Small intestine (tissue), 7 donors: ENCODE results near the gene TMEM106C. TPM values are rescaled to one million over a fixed set of nuclear protein-coding genes. Genes with fewer than 3 reads are reported as not detected.

ENCODE experiments used
- DNase-seq, 2 donors: peaks; one replicate each; pipeline versions ENCODE4 v3.0.0 to v3.0.0-alpha.2; 2013
- FAIRE-seq: peaks from 2 replicates; lab custom pipeline; 2012; peaks lifted over from hg19 to GRCh38; lab: Jason Lieb, UNC
- H3K27ac ChIP-seq, 3 donors: one replicate each; pipeline ENCODE4 v1.5.1; 2013; ENCODE audit warnings: low read length in 2 of 3, mild to moderate bottlenecking in 2 of 3, control low read depth in 1 of 3, inconsistent platforms in 1 of 3, low read depth in 1 of 3, moderate library complexity in 1 of 3
- H3K27me3 ChIP-seq, 3 donors: one replicate each; pipeline ENCODE4 v1.6.1; 2013; ENCODE audit warnings: low read length in 3 of 3, inconsistent platforms in 1 of 3; ENCODE audit not compliant: control insufficient read depth in 3 of 3, insufficient read depth in 3 of 3
- H3K36me3 ChIP-seq, 3 donors: one replicate each; pipeline ENCODE4 v1.6.1; 2013; ENCODE audit warnings: low read length in 3 of 3, inconsistent platforms in 1 of 3, low read depth in 1 of 3, mild to moderate bottlenecking in 1 of 3, moderate library complexity in 1 of 3; ENCODE audit not compliant: control insufficient read depth in 3 of 3, insufficient read depth in 2 of 3
- H3K4me1 ChIP-seq, 3 donors: one replicate each; pipeline ENCODE4 v1.6.1; 2013; ENCODE audit warnings: low read length in 2 of 3, inconsistent platforms in 1 of 3, low read depth in 1 of 3, mild to moderate bottlenecking in 1 of 3, moderate library complexity in 1 of 3; ENCODE audit not compliant: control insufficient read depth in 3 of 3, insufficient read depth in 2 of 3
- H3K4me3 ChIP-seq, 3 donors: one replicate each; pipeline ENCODE4 v1.5.1; 2013; ENCODE audit warnings: low read length in 3 of 3, control low read depth in 1 of 3, inconsistent platforms in 1 of 3, low read depth in 1 of 3, mild to moderate bottlenecking in 1 of 3, moderate library complexity in 1 of 3
- H3K9me3 ChIP-seq, 2 donors: one replicate each; pipeline ENCODE4 v1.6.1; 2013; ENCODE audit warnings: low read depth in 1 of 2, low read length in 1 of 2; ENCODE audit not compliant: control insufficient read depth in 2 of 2, insufficient read depth in 1 of 2
- WGBS, 3 donors: extraction: QIAGEN DNeasy Blood & Tissue Kit; methylation state at CpG; one replicate each; pipeline ENCODE4 v1.1.7; 2013; 5-methylcytosine and 5-hydroxymethylcytosine counted together
- polyA plus RNA-seq, 4 donors: library from polyadenylated mRNA; stranded (reverse) in 3 of 4; unstranded in 1 of 4; fragments of 200-250 nt in 3 of 4; fragments of 120-200 nt in 1 of 4; gene quantifications; one replicate each; pipeline versions ENCODE4 v1.2.1 to v1.2.3, GENCODE V29; 2013
- donor health status: healthy with polysubstance abuse.
- donor health status: control.
- donor health status: control.
- donor health status: Bipolar disorder and iron deficiency.
- donor health status: healthy.

Gene TMEM106C
- polyA plus RNA-seq, 4 donors: 140 to 234 (median 177) TPM

DNA sequence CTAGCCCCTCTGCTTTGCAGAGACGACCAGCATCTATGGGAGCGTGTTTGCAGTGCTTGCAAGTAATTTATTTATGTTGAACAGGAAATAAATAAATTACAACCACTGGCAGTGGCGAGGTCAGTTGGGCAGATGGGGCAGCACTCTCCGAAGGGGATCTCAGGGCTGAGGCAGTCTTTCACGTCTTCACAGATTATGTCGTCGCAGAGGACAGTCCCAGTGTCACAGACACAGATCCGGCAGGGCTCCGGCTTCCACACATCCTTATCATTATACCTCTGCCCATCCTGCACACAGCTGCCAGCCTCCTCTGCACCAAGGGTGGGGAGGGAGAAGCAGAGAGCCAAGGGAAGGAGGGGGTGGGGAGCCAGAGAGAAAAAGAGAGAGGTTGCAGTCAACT is 36.4 kb downstream of the TMEM106C start:
- no peak for DNase-seq
- Histone ChIP-seq H3K27me3 (peaks cover 12 to 53% (median 18%) of the 10 kb centered on the region in 3 donors), H3K4me3 (no peak overlapping the region), H3K9me3 (no peaks in the 10 kb centered on the region), H3K36me3 (no peaks in the 10 kb centered on the region), H3K4me1 (peaks cover 2 to 39% (median 10%) of the 10 kb centered on the region in 3 donors), H3K27ac (no peak overlapping the region)
- no peak for FAIRE-seq
- WGBS, 3 donors: 73 to 86% (median 74%) methylated on average over 9 of the region's 9 CpGs

- H3K27ac ChIP-seq: no peak overlapping the region
- peak overlapping the region in 2 of 3 donors; percentile 46 for H3K4me3 ChIP-seq
- peak in 1 of 2 donors; percentile 68 for DNase-seq
- no peaks in the 10 kb centered on the region for H3K36me3 ChIP-seq
- no peaks in the 10 kb centered on the region for H3K9me3 ChIP-seq
- H3K27me3 ChIP-seq: peaks cover 19 to 64% (median 26%) of the 10 kb centered on the region in 3 donors
- 7 to 11% (median 8%) methylated on average over 18 of the region's 18 CpGs for WGBS, 3 donors
- no peak for FAIRE-seq
- peaks cover 2 to 42% (median 10%) of the 10 kb centered on the region in 3 donors for H3K4me1 ChIP-seq
These were observed 37.6 kb downstream of the TMEM106C start for GRCh38 chr12:48000878-48001504.

DNA sequence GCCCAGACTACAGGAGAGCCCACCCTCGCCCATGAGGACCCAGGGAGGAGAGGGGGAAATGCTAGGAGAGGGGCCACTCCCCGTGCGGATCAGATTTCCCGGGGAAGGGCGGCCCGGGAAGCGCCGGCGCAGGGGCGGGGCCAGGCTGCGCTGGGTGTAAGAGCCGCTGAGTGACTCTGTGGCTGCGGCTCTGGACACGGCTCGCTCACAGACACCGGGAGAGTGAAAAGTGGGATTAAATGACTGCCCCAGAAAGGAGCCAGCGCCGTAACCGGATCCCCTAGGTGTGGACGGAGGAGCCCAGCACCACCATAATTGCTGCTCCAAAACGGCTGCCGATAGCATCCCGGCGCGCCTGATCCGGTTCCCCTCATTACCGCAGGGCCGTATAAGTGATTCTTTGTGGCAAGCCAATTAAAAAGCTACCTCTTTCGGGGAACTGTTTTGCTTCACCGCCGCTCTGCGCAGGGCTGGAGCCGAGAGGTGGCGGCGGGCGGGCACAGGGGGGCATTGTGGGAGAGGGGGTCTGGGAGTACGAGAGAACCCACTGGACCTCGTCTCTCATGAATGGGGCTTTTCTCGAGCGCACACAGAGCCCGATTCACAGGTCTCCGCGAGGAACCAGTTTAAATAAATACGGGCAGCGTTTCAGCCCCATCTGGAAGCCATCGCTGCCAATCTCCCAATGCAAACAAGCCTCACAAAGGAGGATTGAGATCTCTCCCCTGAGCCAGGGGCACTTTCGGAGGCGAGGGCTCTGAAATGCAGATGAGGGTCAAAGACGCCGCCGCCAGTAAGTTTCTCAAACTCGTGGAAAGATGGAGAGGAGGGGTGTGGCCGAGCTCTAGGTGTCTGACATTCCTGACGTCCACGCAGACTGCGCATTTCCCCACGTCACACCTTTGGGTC is 38.4 kb downstream of the TMEM106C start:
- FAIRE-seq (no peak), DNase-seq (peak; percentile 51 to 75)
- H3K36me3 ChIP-seq: no peaks in the 10 kb centered on the region
- H3K9me3 ChIP-seq: no peaks in the 10 kb centered on the region
- H3K4me1 ChIP-seq: peaks cover 2 to 42% (median 10%) of the 10 kb centered on the region in 3 donors
- H3K27ac ChIP-seq: no peak overlapping the region
- WGBS, 3 donors: 0 to 2% (median 1%) methylated on average over 56 to 57 of the region's 57 CpGs
- H3K4me3 ChIP-seq: peak overlapping the region in 2 of 3 donors; percentile 46
- peaks cover 19 to 67% (median 26%) of the 10 kb centered on the region in 3 donors for H3K27me3 ChIP-seq

- FAIRE-seq (no peak), DNase-seq (no peak)
- Histone ChIP-seq H3K4me1 (peaks cover 2 to 42% (median 10%) of the 10 kb centered on the region in 3 donors), H3K27ac (no peak overlapping the region), H3K36me3 (no peaks in the 10 kb centered on the region), H3K4me3 (peak overlapping the region in 2 of 3 donors; percentile 9 to 46), H3K27me3 (peaks cover 19 to 67% (median 26%) of the 10 kb centered on the region in 3 donors), H3K9me3 (no peaks in the 10 kb centered on the region)
- WGBS, 3 donors: 2 to 8% (median 3%) methylated on average over 13 of the region's 13 CpGs
These were observed 39.0 kb downstream of the TMEM106C start for GRCh38 chr12:48002414-48002730.

DNA sequence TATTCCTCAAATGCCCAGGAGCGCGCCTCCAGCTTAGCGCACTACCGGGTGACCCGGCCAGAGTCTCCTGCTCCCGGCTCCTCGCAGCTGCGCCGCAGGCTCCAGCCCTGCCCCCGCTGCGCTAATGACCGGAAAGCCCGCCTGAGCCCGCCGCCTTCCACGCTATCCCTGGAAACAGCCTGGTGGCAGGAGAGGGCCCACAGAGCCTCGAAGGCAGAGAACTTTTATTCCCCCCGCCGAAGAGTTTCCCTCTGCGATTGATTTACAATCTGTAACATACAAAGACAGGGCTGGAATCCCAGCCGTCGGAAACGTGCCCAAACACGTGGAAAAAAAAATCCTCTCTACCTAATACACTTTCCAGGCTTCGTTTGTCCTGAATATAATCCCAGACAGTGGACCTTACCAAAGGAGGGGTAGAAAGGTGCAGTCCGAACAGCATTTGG is 39.4 kb downstream of the TMEM106C start:
- Histone ChIP-seq H3K27ac (no peak overlapping the region), H3K4me3 (peak overlapping the region in 2 of 3 donors; percentile 5 to 9), H3K27me3 (peaks cover 19 to 64% (median 26%) of the 10 kb centered on the region in 3 donors), H3K36me3 (no peaks in the 10 kb centered on the region), H3K9me3 (no peaks in the 10 kb centered on the region), H3K4me1 (peaks cover 2 to 42% (median 10%) of the 10 kb centered on the region in 3 donors)
- 2 to 3% (median 3%) methylated on average over 26 of the region's 26 CpGs for WGBS, 3 donors
- DNase-seq: peak in 1 of 2 donors; percentile 77
- FAIRE-seq: no peak

- H3K27me3 ChIP-seq: peaks cover 19 to 63% (median 26%) of the 10 kb centered on the region in 3 donors
- H3K36me3 ChIP-seq: no peaks in the 10 kb centered on the region
- peak overlapping the region in 1 of 3 donors; percentile 22 for H3K4me3 ChIP-seq
- FAIRE-seq (no peak), DNase-seq (peak in 1 of 2 donors; percentile 62)
- 2 to 5% (median 4%) methylated on average over 38 of the region's 38 CpGs for WGBS, 3 donors
- no peaks in the 10 kb centered on the region for H3K9me3 ChIP-seq
- no peak overlapping the region for H3K27ac ChIP-seq
- peaks cover 2 to 42% (median 10%) of the 10 kb centered on the region in 3 donors for H3K4me1 ChIP-seq
These were observed 40.0 kb downstream of the TMEM106C start for GRCh38 chr12:48003226-48004052.

DNA sequence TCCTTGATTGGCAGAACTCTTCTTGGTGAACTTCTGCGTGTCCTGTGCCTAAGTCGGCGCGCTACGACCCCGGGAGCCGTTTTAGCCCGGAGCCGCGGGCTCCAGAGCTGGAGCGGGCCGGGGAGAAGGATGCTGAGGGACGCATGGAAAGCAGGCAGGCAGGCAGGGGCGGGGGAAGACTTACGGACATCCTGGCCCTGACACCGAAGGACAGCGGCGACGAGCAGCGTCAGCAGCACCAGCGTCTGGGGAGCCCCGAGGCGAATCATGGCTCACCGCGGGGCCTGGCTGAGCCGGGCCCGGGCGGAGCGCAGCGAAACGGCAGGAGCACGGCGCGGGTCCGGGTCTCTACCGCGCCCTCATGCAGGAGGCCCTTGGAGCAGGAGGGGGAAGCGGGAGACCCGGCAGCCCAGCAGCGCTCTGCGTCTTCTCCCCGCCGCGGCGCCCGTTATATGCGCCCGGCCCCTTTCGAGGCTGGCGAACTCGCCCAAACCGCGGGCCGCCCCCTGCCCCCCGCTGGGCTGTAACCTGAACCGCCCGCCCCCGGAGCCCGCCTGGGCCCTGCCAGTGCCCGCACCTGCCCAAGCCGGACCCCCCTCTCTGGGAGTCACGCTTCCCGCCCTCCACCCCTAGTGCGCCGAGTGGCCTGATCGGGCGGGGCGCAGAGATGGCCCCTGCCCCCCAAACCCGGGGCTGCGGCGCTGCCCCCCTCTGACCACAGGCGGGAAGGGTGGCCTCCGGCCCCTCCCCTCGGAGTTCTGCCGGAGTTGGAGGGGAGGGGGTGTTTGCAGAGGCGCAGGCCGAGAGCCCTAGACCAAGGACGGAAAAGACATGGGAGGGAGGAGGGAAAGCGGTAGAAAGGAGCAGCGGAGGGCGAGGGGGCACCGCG is 40.9 kb downstream of the TMEM106C start, which contains the start of gene COL2A1:
COL2A1 (minus strand) TSS at position 424 of the 889 bp plus-strand sequence; CDS start at position 269, 155 bp downstream.
- FAIRE-seq: no peak
- no peaks in the 10 kb centered on the region for H3K9me3 ChIP-seq
- peak in 1 of 2 donors; percentile 62 for DNase-seq
- H3K4me1 ChIP-seq: peaks cover 2 to 42% (median 10%) of the 10 kb centered on the region in 3 donors
- no peaks in the 10 kb centered on the region for H3K36me3 ChIP-seq
- WGBS, 3 donors: 2 to 4% (median 2%) methylated on average over 56 to 83 of the region's 83 CpGs
- H3K27me3 ChIP-seq: peaks cover 19 to 63% (median 26%) of the 10 kb centered on the region in 3 donors
- H3K4me3 ChIP-seq: peak within 1 kb of the TSS in 2 of 3 donors; percentile 22 to 33
- H3K27ac ChIP-seq: no peak within 1 kb of the TSS
